Sigmoid colon (tissue), 4 donors: Measurements from ENCODE around the gene RANGRF.

Experiments
- POLR2A ChIP-seq, 2 donors: fragments of 450-650 bp; IDR thresholded peaks; one replicate each; pipeline ENCODE4 v1.6.1; 2016; ENCODE audit warnings: antibody characterized with exemption in 2 of 2, mild to moderate bottlenecking in 2 of 2, moderate library complexity in 2 of 2
- POLR2AphosphoS5 ChIP-seq, 4 donors: sonication (generic); formaldehyde crosslinking; IDR thresholded peaks; one replicate each; pipeline ENCODE4 v1.6.1; 2017; ENCODE audit warnings: antibody characterized with exemption in 4 of 4
- TF ChIP-seq, protein P1 (sequence below), 4 experiments: fragments of 450-650 bp in 3 of 4; fragments of 200-600 bp in 1 of 4; IDR thresholded peaks; one replicate each; pipeline ENCODE4 v1.5.1; 2016 to 2019; ENCODE audit warnings: antibody characterized with exemption in 4 of 4, mild to moderate bottlenecking in 3 of 4, moderate library complexity in 2 of 4

GRCh38 chr17:8333281-8333680 lies 44.8 kb downstream of the RANGRF start:
- TF ChIP-seq, protein P1, sequence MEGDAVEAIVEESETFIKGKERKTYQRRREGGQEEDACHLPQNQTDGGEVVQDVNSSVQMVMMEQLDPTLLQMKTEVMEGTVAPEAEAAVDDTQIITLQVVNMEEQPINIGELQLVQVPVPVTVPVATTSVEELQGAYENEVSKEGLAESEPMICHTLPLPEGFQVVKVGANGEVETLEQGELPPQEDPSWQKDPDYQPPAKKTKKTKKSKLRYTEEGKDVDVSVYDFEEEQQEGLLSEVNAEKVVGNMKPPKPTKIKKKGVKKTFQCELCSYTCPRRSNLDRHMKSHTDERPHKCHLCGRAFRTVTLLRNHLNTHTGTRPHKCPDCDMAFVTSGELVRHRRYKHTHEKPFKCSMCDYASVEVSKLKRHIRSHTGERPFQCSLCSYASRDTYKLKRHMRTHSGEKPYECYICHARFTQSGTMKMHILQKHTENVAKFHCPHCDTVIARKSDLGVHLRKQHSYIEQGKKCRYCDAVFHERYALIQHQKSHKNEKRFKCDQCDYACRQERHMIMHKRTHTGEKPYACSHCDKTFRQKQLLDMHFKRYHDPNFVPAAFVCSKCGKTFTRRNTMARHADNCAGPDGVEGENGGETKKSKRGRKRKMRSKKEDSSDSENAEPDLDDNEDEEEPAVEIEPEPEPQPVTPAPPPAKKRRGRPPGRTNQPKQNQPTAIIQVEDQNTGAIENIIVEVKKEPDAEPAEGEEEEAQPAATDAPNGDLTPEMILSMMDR (IDR thresholded peaks at IDR 0.05) = no peak
- no peak for TF ChIP-seq POLR2A (IDR thresholded peaks at IDR 0.05)
- no peak for TF ChIP-seq POLR2AphosphoS5 (IDR thresholded peaks at IDR 0.05)
